Measurements from ENCODE around the gene UPF2.

DNA sequence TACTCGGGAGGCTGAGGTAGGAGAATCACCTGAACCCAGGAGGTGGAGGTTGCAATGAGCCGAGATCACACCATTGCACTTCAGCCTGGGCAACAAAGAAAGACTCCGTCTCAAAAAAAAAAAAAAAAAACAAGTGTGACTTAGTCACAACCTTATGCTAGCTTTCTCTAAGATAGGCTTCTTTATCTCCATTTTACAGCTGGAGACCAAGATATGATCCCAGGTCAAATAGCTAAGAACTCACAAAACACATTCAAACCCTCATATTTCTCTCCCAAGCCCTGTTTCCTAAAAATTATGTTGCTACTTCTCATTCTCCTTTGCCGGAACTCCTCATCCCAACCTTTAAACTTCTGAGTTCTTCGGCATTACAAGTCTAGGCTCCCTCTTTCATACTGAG is 13.1 kb upstream of the UPF2 start:
- TF ChIP-seq CTCF (IDR thresholded peaks at IDR 0.05) (no peak), POLR2A (IDR thresholded peaks at IDR 0.05) (no peak)
